HFFc6 (cell line): ENCODE results near the gene CEACAM16. TPM values are rescaled to one million over a fixed set of nuclear protein-coding genes. Genes with fewer than 3 reads are reported as not detected.

ENCODE experiments used
- DNase-seq: peaks from one replicate; pipeline ENCODE4 v3.0.0-alpha.2; 2018
- H3K27ac Mint-ChIP-seq: 2 replicates; pipeline ENCODE4 v1.8.0; 2020; ENCODE audit warnings: mild to moderate bottlenecking, mixed read lengths
- H3K27me3 Mint-ChIP-seq: 2 replicates; pipeline ENCODE4 v1.8.0; 2021; ENCODE audit warnings: mild to moderate bottlenecking, moderate library complexity, mixed read lengths; ENCODE audit not compliant: insufficient read depth
- H3K36me3 Mint-ChIP-seq: 2 replicates; pipeline ENCODE4 v1.8.0; 2021; ENCODE audit warnings: low read depth, mixed read lengths
- H3K4me1 Mint-ChIP-seq: 2 replicates; pipeline ENCODE4 v1.8.0; 2020; ENCODE audit warnings: low read depth, mixed read lengths
- H3K4me3 Mint-ChIP-seq: 2 replicates; pipeline ENCODE4 v1.8.0; 2020; ENCODE audit warnings: mild to moderate bottlenecking, moderate library complexity, mixed read lengths
- H3K9me3 Mint-ChIP-seq: 2 replicates; pipeline ENCODE4 v1.8.0; 2020; ENCODE audit warnings: mild to moderate bottlenecking, mixed read lengths
- total RNA-seq, 6 experiments: library from RNA; stranded (reverse); fragmentation: NEBNext Ultra II Directional; extraction: Animal tissue kit (Norgen Biotek cat#: 25700); gene quantifications; 2 replicates in 1 of 6; 3 replicates in 5 of 6; pipeline ENCODE4 v1.2.3, GENCODE V29; 2021
- TF ChIP-seq, protein P1 (sequence below): fragments of 200-600 bp; sonication (generic); IDR thresholded peaks from 2 replicates; pipeline ENCODE4 v1.5.0; 2021; ENCODE audit warnings: antibody characterized with exemption, mild to moderate bottlenecking

Gene CEACAM16
- total RNA-seq, 6 experiments from 2014 or later = not detected

- Mint-ChIP-seq H3K27ac (no peak overlapping the region), H3K4me3 (no peak overlapping the region), H3K9me3 (no peaks in the 10 kb centered on the region), H3K4me1 (peaks cover 49% of the 10 kb centered on the region), H3K36me3 (no peaks in the 10 kb centered on the region), H3K27me3 (peaks cover 5% of the 10 kb centered on the region)
- DNase-seq = no peak
- TF ChIP-seq, protein P1, sequence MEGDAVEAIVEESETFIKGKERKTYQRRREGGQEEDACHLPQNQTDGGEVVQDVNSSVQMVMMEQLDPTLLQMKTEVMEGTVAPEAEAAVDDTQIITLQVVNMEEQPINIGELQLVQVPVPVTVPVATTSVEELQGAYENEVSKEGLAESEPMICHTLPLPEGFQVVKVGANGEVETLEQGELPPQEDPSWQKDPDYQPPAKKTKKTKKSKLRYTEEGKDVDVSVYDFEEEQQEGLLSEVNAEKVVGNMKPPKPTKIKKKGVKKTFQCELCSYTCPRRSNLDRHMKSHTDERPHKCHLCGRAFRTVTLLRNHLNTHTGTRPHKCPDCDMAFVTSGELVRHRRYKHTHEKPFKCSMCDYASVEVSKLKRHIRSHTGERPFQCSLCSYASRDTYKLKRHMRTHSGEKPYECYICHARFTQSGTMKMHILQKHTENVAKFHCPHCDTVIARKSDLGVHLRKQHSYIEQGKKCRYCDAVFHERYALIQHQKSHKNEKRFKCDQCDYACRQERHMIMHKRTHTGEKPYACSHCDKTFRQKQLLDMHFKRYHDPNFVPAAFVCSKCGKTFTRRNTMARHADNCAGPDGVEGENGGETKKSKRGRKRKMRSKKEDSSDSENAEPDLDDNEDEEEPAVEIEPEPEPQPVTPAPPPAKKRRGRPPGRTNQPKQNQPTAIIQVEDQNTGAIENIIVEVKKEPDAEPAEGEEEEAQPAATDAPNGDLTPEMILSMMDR = no peak
Observed at GRCh38 chr19:44738603-44739558, 39.9 kb downstream of the CEACAM16 start.

- Mint-ChIP-seq H3K36me3 (no peaks in the 10 kb centered on the region), H3K27me3 (no peaks in the 10 kb centered on the region; the same call in 1 of the 2 replicates), H3K27ac (peak overlapping the region; percentile 41; the same call in 1 of the 2 replicates), H3K4me3 (no peak overlapping the region), H3K9me3 (no peaks in the 10 kb centered on the region), H3K4me1 (peaks cover 51% of the 10 kb centered on the region)
- TF ChIP-seq, protein P1 = peak; percentile 34; the same call in 1 of the 2 replicates
- DNase-seq = no peak
Observed at GRCh38 chr19:44740351-44740824, 41.4 kb downstream of the CEACAM16 start.

DNA sequence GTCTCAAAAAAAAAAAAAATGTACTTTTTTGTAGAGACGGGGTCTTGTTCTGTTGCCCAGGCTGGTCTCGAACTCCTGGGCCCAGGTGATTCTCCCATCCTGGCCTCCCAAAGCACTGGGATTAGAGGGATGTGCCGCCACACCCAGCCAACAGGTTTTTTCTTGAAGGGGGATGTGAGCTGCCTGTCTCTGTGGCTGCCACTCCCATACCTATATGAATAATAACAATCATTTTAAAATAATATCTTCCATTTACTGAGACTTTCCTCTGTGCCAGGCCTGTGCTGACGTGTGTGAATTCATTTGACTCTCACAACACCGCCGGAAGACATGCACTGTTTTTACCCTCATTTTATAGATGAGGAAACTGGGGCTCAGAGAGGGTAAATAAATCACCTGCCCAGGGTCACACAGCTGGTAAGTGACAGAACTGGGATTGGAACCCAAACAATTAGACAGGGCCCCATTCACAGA, 42.3 kb downstream of the CEACAM16 start:
- Mint-ChIP-seq H3K36me3 (no peaks in the 10 kb centered on the region), H3K4me3 (no peak overlapping the region), H3K9me3 (no peaks in the 10 kb centered on the region), H3K27me3 (no peaks in the 10 kb centered on the region; the same call in 1 of the 2 replicates), H3K4me1 (peaks cover 60% of the 10 kb centered on the region), H3K27ac (peak overlapping the region; percentile 95)
- no peak for DNase-seq
- TF ChIP-seq, protein P1 = no peak

- peak overlapping the region; percentile 77 for H3K4me3 Mint-ChIP-seq
- no peaks in the 10 kb centered on the region; the same call in 1 of the 2 replicates for H3K27me3 Mint-ChIP-seq
- no peaks in the 10 kb centered on the region for H3K36me3 Mint-ChIP-seq
- H3K9me3 Mint-ChIP-seq = no peaks in the 10 kb centered on the region
- H3K27ac Mint-ChIP-seq = peak overlapping the region; percentile 95
- DNase-seq = peak; percentile 99
- TF ChIP-seq, protein P1 = no peak
- H3K4me1 Mint-ChIP-seq = peaks cover 66% of the 10 kb centered on the region
Observed at GRCh38 chr19:44741841-44742329, 42.9 kb downstream of the CEACAM16 start.

DNA sequence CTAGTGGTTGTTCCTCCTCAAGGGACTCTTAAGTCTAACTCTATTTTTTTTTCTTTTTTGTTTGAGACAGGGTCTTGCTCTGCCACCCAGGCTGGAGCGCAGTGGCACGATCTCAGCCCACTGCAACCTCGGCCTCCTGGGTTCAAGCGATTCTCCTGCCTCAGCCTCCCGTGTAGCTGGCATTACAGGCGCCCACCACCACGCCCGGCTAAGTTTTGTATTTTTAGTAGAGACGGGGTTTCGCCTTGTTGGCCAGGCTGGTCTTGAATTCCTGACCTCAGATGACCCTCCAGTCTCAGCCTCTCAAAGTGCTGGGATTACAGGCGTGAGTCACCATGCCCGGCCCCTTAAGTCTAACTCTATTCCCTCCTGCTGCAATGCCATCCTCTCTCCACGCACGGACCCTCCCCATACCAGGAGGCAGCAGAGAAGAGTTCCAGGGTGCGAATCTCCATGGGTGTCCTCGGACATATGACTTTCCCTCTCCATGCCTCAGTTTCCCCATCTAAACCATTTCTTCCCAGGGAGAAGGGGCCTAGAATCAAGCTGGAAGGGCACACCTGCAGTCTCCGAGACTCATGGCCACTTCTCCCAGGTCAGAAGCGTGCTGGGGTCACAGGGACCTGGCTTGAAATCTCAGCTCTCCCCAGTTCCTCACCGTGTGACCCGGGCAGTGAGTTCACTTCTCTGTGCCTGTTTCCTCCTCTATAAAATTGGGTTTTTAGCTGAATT, 43.5 kb downstream of the CEACAM16 start:
- peaks cover 68% of the 10 kb centered on the region for H3K4me1 Mint-ChIP-seq

More for the DNA sequence above, 43.5 kb downstream of the CEACAM16 start:
- Mint-ChIP-seq H3K36me3 (no peaks in the 10 kb centered on the region), H3K4me3 (peak overlapping the region; percentile 77), H3K27me3 (no peaks in the 10 kb centered on the region; the same call in 1 of the 2 replicates), H3K9me3 (no peaks in the 10 kb centered on the region), H3K27ac (peak overlapping the region; percentile 95)
- peak; percentile 47 for DNase-seq
- TF ChIP-seq, protein P1 = no peak
